Esophagus squamous epithelium (tissue), 4 donors: Measurements from ENCODE around the gene PSMD6.

Experiments
- POLR2A ChIP-seq, 4 donors: fragments of 450-650 bp; IDR thresholded peaks; one replicate each; pipeline ENCODE4 v1.6.1; 2017; ENCODE audit warnings: antibody characterized with exemption in 4 of 4, mild to moderate bottlenecking in 4 of 4, moderate library complexity in 3 of 4
- TF ChIP-seq, protein P1 (sequence below), 6 experiments: fragments of 450-650 bp in 4 of 6; fragments of 200-600 bp in 2 of 6; sonication (generic) in 2 of 6; IDR thresholded peaks; one replicate each; pipeline ENCODE4 v1.5.1; 2016 to 2019; ENCODE audit warnings: antibody characterized with exemption in 6 of 6, mild to moderate bottlenecking in 4 of 6, moderate library complexity in 4 of 6

DNA sequence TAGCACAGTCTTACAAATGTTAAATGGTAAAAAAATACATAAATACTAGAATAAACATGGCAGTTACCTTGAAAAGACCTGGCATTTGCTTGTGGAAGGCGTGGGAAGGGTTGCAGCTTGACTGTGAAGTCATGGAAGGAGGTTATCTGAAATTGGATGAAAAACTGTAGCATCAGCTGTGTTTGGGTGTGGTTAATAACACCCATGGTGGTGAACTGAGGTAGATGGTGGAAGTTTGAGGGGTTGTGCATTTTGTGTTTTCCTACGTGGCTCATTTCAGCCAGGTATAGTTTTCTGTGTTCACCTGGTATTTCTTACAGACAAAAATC lies 46.5 kb downstream of the PSMD6 start:
- TF ChIP-seq, protein P1, sequence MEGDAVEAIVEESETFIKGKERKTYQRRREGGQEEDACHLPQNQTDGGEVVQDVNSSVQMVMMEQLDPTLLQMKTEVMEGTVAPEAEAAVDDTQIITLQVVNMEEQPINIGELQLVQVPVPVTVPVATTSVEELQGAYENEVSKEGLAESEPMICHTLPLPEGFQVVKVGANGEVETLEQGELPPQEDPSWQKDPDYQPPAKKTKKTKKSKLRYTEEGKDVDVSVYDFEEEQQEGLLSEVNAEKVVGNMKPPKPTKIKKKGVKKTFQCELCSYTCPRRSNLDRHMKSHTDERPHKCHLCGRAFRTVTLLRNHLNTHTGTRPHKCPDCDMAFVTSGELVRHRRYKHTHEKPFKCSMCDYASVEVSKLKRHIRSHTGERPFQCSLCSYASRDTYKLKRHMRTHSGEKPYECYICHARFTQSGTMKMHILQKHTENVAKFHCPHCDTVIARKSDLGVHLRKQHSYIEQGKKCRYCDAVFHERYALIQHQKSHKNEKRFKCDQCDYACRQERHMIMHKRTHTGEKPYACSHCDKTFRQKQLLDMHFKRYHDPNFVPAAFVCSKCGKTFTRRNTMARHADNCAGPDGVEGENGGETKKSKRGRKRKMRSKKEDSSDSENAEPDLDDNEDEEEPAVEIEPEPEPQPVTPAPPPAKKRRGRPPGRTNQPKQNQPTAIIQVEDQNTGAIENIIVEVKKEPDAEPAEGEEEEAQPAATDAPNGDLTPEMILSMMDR (IDR thresholded peaks at IDR 0.05): no peak
- TF ChIP-seq POLR2A (IDR thresholded peaks at IDR 0.05): no peak
